ENCODE measurements around the gene OOSP4A. TPM values are rescaled to one million over a fixed set of nuclear protein-coding genes. Genes with fewer than 3 reads are reported as not detected.

OOSP4A gene
- polyA plus RNA-seq, 1 of the 3 experiments (the other 2 are of a cell fraction): not detected

DNA sequence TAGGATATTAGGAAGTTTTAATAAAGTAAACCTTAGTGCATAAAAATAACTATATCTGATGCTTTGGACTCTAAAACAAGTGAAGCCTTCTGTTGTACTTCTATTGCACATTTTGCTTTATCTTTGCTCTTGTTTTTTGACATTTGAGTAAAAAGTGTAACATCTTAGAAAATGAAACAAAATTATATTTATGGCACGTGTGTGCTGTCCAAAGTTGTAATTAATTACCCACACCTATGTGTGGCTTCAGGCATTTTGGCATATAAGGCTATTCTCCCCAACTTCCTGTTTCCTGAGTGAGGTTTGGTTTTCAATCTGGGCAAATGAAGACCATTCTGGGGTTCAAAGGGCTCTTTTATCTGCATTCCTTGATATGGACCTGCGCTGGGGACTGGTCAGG, 25.7 kb upstream of the OOSP4A start, which contains the start of gene OOSP1:
Gene OOSP1, plus strand, starts transcription at position 301 of the 400 bp plus-strand sequence. Its CDS starts 23 bp downstream, at position 324.
- Histone ChIP-seq H3K9me3 (no peaks in the 10 kb centered on the region), H3K36me3 (replicated peaks in 1 of 2; ENCODE audit: control insufficient read depth in 1 of 2, insufficient read depth in 2 of 2, low read length in 1 of 2) (no peaks in the 10 kb centered on the region), H3K79me2 (ENCODE audit: insufficient read depth) (no peaks in the 10 kb centered on the region), H4K20me1 (ENCODE audit: insufficient read depth) (no peaks in the 10 kb centered on the region), H3K4me1 (ENCODE audit: control insufficient read depth in 1 of 2, insufficient read depth in 2 of 2, low read depth in 1 of 2, low read length in 1 of 2) (no peaks in the 10 kb centered on the region), H2AFZ (ENCODE audit: low read depth) (no peak within 1 kb of the TSS), H3K9me2 (no peaks in the 10 kb centered on the region), H3K27me3 (ENCODE audit: insufficient read depth) (peaks cover 5% of the 10 kb centered on the region; the same call in 1 of the 2 replicates), H3K27ac (ENCODE audit: low read depth in 2 of 2, low read length in 1 of 2) (no peak within 1 kb of the TSS), H3F3A (replicated peaks; ENCODE audit: insufficient read depth) (no peaks in the 10 kb centered on the region), H3K9ac (no peak within 1 kb of the TSS), H3K4me2 (no peak within 1 kb of the TSS), H3K4me3 (ENCODE audit: low read depth in 2 of 2, low read length in 1 of 2) (no peak within 1 kb of the TSS)
- TF ChIP-seq MEF2A (IDR thresholded peaks at IDR 0.05; ENCODE audit: borderline replicate concordance, low read depth) (no peak), ELF1 (IDR thresholded peaks at IDR 0.05) (no peak), EZH2phosphoT487 (IDR thresholded peaks at IDR 0.05; ENCODE audit: borderline replicate concordance, low read depth) (no peak), GABPA (IDR thresholded peaks at IDR 0.05; ENCODE audit: low read depth) (no peak), MXI1 (IDR thresholded peaks at IDR 0.05; ENCODE audit: low read depth, low read length) (no peak), RFX5 (IDR thresholded peaks at IDR 0.05; ENCODE audit: low read length) (no peak), NRF1 (IDR thresholded peaks at IDR 0.05; ENCODE audit: low read depth, low read length) (no peak)
- TF ChIP-seq, protein P1, sequence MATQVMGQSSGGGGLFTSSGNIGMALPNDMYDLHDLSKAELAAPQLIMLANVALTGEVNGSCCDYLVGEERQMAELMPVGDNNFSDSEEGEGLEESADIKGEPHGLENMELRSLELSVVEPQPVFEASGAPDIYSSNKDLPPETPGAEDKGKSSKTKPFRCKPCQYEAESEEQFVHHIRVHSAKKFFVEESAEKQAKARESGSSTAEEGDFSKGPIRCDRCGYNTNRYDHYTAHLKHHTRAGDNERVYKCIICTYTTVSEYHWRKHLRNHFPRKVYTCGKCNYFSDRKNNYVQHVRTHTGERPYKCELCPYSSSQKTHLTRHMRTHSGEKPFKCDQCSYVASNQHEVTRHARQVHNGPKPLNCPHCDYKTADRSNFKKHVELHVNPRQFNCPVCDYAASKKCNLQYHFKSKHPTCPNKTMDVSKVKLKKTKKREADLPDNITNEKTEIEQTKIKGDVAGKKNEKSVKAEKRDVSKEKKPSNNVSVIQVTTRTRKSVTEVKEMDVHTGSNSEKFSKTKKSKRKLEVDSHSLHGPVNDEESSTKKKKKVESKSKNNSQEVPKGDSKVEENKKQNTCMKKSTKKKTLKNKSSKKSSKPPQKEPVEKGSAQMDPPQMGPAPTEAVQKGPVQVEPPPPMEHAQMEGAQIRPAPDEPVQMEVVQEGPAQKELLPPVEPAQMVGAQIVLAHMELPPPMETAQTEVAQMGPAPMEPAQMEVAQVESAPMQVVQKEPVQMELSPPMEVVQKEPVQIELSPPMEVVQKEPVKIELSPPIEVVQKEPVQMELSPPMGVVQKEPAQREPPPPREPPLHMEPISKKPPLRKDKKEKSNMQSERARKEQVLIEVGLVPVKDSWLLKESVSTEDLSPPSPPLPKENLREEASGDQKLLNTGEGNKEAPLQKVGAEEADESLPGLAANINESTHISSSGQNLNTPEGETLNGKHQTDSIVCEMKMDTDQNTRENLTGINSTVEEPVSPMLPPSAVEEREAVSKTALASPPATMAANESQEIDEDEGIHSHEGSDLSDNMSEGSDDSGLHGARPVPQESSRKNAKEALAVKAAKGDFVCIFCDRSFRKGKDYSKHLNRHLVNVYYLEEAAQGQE (IDR thresholded peaks at IDR 0.05; ENCODE audit: low read depth, low read length): no peak
- TF ChIP-seq, protein P2, sequence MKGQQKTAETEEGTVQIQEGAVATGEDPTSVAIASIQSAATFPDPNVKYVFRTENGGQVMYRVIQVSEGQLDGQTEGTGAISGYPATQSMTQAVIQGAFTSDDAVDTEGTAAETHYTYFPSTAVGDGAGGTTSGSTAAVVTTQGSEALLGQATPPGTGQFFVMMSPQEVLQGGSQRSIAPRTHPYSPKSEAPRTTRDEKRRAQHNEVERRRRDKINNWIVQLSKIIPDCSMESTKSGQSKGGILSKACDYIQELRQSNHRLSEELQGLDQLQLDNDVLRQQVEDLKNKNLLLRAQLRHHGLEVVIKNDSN (IDR thresholded peaks at IDR 0.05; ENCODE audit: borderline replicate concordance, low read depth): no peak
- WGBS (ENCODE audit: low lambda C conversion rate): 2% methylated on average over 2 of the region's 2 CpGs
- CTCF ChIA-PET: no interaction called here
- DNase-seq: no peak
- POLR2A ChIA-PET: no interaction called here

DNA sequence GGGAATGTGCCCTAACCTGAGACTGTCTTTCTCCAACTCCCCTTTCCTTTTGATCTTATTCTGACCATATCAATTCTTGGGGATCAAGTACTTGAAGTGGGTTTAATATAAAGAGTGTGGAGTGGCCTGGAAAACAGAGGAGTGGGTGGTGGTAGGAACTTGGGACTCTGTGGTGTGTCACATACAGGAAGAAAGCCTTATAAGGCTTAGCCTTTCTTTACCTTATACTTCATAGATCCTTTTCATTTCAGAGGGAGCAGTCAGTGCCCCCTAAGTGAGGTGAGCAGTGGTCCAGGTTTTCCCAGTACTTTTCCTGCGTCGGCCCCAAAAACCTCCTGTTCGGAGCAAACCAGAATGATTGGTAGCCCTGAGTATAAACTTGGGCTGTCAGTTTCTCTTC, 25.1 kb upstream of the OOSP4A start:
- CTCF ChIA-PET: no interaction called here
- DNase-seq: no peak
- Histone ChIP-seq H3K36me3 (replicated peaks in 1 of 2; ENCODE audit: control insufficient read depth in 1 of 2, insufficient read depth in 2 of 2, low read length in 1 of 2) (no peaks in the 10 kb centered on the region), H3K9me2 (no peaks in the 10 kb centered on the region), H3K79me2 (ENCODE audit: insufficient read depth) (no peaks in the 10 kb centered on the region), H3K27me3 (ENCODE audit: insufficient read depth) (peaks cover 5% of the 10 kb centered on the region; the same call in 1 of the 2 replicates), H3K4me3 (ENCODE audit: low read depth in 2 of 2, low read length in 1 of 2) (no peak overlapping the region), H3K27ac (ENCODE audit: low read depth in 2 of 2, low read length in 1 of 2) (no peak overlapping the region), H3F3A (replicated peaks; ENCODE audit: insufficient read depth) (no peaks in the 10 kb centered on the region), H2AFZ (ENCODE audit: low read depth) (no peak overlapping the region), H3K9ac (no peak overlapping the region), H3K4me1 (ENCODE audit: control insufficient read depth in 1 of 2, insufficient read depth in 2 of 2, low read depth in 1 of 2, low read length in 1 of 2) (no peaks in the 10 kb centered on the region), H3K4me2 (no peak overlapping the region), H3K9me3 (no peaks in the 10 kb centered on the region), H4K20me1 (ENCODE audit: insufficient read depth) (no peaks in the 10 kb centered on the region)
- TF ChIP-seq, protein P3, sequence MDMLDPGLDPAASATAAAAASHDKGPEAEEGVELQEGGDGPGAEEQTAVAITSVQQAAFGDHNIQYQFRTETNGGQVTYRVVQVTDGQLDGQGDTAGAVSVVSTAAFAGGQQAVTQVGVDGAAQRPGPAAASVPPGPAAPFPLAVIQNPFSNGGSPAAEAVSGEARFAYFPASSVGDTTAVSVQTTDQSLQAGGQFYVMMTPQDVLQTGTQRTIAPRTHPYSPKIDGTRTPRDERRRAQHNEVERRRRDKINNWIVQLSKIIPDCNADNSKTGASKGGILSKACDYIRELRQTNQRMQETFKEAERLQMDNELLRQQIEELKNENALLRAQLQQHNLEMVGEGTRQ (IDR thresholded peaks at IDR 0.05; ENCODE audit: borderline replicate concordance, low read depth, low read length): no peak
- TF ChIP-seq SMC3 (IDR thresholded peaks at IDR 0.05; ENCODE audit: low read depth, low read length): no peak
- no peak for TF ChIP-seq RAD21 (IDR thresholded peaks at IDR 0.05; ENCODE audit: low read length)
- no peak for TF ChIP-seq RXRA (IDR thresholded peaks at IDR 0.05; ENCODE audit: borderline replicate concordance, low read depth)
- no peak for TF ChIP-seq NRF1 (IDR thresholded peaks at IDR 0.05; ENCODE audit: low read depth, low read length)
- TF ChIP-seq, protein P4, sequence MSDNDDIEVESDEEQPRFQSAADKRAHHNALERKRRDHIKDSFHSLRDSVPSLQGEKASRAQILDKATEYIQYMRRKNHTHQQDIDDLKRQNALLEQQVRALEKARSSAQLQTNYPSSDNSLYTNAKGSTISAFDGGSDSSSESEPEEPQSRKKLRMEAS (IDR thresholded peaks at IDR 0.05; ENCODE audit: low read depth): no peak
- no peak for TF ChIP-seq FOXM1 (IDR thresholded peaks at IDR 0.05; ENCODE audit: low read depth)
- TF ChIP-seq, protein P5, sequence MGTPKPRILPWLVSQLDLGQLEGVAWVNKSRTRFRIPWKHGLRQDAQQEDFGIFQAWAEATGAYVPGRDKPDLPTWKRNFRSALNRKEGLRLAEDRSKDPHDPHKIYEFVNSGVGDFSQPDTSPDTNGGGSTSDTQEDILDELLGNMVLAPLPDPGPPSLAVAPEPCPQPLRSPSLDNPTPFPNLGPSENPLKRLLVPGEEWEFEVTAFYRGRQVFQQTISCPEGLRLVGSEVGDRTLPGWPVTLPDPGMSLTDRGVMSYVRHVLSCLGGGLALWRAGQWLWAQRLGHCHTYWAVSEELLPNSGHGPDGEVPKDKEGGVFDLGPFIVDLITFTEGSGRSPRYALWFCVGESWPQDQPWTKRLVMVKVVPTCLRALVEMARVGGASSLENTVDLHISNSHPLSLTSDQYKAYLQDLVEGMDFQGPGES (IDR thresholded peaks at IDR 0.05; ENCODE audit: low read depth, low read length): no peak
- no peak for TF ChIP-seq CHD2 (IDR thresholded peaks at IDR 0.05; ENCODE audit: low read length, partially characterized antibody)
- TF ChIP-seq, protein P6, sequence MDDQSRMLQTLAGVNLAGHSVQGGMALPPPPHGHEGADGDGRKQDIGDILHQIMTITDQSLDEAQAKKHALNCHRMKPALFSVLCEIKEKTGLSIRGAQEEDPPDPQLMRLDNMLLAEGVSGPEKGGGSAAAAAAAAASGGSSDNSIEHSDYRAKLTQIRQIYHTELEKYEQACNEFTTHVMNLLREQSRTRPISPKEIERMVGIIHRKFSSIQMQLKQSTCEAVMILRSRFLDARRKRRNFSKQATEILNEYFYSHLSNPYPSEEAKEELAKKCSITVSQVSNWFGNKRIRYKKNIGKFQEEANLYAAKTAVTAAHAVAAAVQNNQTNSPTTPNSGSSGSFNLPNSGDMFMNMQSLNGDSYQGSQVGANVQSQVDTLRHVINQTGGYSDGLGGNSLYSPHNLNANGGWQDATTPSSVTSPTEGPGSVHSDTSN (IDR thresholded peaks at IDR 0.05): no peak
- TF ChIP-seq FOSL2 (IDR thresholded peaks at IDR 0.05; ENCODE audit: borderline replicate concordance, low read depth): no peak
- 49% methylated on average over 3 of the region's 3 CpGs for WGBS (ENCODE audit: low lambda C conversion rate)
- POLR2A ChIA-PET: no interaction called here

Measured in SK-N-SH (cell line).